GM19043 (cell line): Measurements from ENCODE around the gene API5.
A peak's percentile ranks its signal among the peaks of the same experiment; 100 is the strongest.
"Not testable (repeated sequence)": the region's sequence is repeated elsewhere in the genome, so short reads cannot be mapped to it uniquely, and the experiment has no call there.

Source experiments
- ATAC-seq: cut with Tn5 transposase; IDR thresholded peaks from one replicate; pipeline ENCODE4 v1.9.1; 2021; ENCODE audit warnings: low read depth; ENCODE audit not compliant: unreplicated experiment

The API5 gene

DNA sequence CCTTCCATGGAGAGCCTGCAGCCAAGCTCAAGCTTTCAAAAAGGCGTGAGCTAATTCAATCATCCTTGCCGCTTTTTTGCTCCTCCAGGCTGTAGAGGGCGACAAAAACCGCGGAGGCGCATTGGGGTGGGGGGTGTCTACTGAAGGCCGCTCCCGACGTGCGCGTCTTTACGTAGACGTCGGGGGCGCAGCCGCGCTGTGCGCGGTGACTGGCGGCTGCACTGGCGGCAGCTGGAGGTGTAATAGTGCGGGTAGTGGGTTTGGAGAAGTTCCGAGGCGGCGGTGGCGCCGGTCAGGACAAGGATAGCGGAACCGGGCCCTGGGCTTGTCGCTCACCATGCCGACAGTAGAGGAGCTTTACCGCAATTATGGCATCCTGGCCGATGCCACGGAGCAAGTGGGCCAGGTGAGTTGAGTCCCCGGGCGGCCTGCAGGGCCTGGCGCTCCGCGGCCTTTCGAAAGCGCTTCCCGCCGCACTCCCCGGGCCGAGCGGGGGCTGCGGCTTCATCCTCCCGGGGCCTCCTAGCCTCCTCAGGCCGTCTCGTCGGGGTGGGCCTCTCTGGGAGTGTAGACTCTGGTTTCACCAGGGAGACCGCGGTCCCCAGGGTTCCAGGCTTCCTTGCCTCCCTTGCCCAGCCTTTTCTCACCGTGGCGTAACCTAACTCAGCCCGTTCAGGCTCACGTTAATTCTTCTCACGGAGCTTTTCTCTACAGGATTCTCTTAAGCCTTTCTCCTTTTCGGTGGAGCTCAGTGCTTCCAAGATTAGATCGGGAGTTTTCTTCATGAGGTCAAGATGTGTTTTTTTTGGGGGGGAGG lies at the start of gene API5:
API5 (plus strand) TSS at position 206 of the 817 bp plus-strand sequence; CDS start at position 338, 132 bp downstream.
- ATAC-seq = peak; percentile 98

GRCh38 chr11:43267856-43268580 lies 43.8 kb upstream of the API5 start:
- ATAC-seq = no peak

DNA sequence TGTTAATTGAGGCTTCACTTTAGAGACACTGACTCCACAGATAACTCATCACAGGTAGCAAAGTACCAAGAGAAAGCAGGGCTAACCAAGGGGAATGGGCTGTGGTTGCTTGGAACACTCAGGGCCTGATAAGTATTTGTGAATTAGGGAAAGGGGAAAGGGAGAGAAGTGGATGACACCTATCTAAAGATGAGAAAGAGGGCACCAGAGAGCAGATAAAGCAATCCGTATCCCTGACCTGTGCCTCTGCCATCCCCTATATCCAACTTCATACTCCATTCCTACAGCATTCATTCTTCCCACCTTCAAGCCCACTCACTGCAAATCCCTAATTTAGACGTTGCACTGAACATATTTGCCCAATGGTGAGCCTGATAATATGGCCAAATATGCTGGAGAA lies 43.0 kb upstream of the API5 start:
- no peak for ATAC-seq

DNA sequence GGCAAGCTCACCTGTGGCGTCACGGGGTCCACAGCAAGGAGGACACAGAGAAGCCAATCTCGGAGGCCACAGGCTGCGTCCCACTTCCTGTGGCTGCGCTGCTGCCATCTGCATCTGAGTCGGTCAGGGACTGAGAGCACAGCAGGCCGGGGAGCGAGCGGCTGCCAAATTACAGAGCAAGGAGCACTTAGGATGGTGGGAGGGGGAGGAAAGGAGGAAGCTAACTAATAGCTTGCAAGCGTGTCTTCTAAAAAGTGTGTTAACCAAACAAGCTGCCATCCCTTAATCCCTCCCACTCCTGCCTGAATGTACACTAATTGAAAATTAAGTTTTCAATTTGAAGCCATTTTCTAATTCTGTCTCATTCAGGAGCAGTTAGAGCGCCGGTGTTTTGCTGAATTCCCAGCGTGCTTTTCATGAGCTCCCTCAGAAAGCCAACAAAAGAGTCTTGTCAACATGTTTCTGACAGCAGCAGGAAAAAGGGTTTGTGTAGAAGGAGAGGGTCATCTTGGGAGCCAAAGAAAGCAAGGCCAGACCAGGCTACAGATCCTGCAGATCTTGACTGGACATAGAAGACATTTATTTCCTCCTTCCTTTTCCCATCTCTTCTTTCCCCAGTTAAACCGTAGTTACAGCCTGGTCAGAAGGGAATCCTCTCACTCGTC lies 42.4 kb upstream of the API5 start:
- ATAC-seq = no peak

DNA sequence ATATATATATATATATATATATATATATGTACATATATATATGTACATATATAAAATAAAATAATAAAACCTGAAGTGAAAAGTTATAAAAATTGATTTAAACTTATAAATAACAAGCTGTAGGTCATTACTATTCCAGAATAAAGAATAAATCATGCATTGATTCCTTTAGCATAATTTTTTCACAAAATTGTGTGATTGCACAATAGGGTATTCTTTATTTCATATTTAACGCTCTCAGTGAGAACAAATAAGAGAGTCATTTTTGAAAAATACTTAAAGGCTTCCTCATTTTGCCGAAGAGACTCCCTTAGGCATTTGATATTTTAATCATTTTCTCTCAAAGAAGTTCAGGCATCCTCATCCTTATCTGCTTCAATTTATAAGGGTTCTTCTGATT lies 41.3 kb upstream of the API5 start:
- ATAC-seq = no peak

GRCh38 chr11:43278193-43278956 lies 33.4 kb upstream of the API5 start:
- ATAC-seq = no peak

GRCh38 chr11:43282607-43283440 lies 29.0 kb upstream of the API5 start:
- ATAC-seq = no peak

DNA sequence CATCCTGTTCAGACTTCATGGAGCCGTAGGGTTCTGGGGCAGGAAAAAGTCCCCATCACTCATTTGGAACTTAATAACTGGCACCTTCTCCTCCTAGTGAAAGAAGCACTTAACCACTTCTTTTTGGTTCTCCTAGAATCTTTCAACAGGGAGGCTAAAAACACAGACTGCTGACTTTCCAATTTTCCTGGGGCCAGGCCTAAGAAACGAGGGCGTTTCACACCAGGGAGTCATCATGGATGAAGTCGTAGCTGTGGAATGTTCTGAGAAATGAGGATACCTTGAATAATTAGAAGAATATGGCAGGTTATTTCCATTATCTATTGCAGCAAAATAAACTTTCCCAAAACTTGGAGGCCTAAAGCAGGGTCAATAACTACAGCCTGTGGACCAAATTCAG lies 26.0 kb upstream of the API5 start:
- ATAC-seq = no peak

DNA sequence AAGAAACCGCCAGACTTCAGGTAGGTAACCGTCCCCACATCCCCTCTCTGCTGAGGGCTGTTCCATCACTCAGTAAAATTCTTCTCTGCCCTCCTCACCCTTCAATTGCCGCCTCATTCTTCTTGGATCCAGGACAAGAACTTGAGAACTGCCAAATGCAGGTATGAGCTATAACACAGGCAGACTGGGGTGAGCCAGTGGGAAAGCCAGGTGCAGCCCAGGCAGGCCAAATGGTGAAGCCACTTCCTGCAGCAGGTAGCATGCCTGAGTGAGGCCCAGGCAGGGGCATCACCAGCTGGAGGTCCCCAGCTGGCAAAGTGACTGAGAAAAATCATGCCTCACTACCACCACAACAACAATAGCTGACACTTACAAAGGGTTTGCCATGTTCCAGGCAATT lies 22.4 kb upstream of the API5 start:
- no peak for ATAC-seq

GRCh38 chr11:43298397-43298796 lies 13.4 kb upstream of the API5 start:
- ATAC-seq = no peak

DNA sequence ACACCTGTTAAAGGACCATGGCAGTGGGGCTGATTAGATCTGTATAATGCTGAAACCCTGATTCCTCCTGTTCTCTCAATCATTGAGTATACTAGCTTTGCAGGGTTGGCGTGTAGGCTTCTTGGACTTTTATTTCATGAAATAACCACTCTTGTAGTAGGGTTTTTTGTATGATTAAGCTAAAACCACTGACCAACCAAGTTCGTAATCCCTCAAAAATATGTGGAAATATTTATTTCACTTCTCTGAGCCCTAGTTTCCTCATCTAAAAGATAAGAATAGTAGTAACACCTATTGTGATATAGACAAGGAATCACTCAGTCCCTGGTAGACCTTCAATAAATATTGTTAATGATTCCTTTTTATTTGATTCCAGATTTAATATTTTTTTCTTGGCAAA lies 4.2 kb downstream of the API5 start:
- no peak for ATAC-seq

DNA sequence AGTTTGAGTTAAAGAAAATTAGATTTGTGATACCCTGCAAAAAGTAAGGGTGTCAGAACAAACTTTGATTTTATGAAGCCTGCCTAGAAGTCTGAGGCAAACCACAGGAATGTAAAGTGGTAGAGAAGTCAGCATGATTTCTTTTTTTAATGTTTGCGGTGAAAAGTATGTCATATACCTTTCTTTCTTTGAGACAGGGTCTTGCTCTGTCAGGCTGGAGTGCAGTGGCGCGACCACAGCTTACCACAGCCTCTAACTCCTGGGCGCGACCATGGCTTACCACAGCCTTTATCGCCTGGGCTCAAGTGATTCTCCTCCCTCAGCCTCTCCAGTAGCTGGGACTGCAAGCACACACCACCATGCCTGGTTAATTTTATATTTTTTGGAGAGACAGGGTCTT lies 4.7 kb downstream of the API5 start:
- no peak for ATAC-seq

DNA sequence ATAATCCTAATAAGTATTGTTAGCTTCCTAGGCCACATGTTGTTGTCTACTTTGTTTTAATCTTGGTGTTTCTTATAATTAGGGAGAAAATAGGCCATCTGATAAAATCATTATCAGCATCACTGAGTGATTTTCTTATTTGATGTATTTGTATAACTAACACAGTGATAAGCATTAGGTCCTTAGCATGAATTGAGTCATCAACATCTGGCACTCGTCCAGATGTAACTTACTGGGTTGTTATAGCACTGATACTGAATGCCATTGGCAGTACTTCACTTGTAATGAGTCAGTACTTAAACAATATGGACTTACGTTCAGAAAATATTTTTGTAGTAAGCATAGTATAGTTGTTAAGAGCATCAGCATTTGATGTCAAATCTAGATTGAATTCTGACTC lies 16.2 kb downstream of the API5 start:
- ATAC-seq = no peak

GRCh38 chr11:43328482-43328881 lies 16.7 kb downstream of the API5 start:
- no peak for ATAC-seq

- ATAC-seq = no peak
Observed at GRCh38 chr11:43341159-43341558, 29.4 kb downstream of the API5 start.

DNA sequence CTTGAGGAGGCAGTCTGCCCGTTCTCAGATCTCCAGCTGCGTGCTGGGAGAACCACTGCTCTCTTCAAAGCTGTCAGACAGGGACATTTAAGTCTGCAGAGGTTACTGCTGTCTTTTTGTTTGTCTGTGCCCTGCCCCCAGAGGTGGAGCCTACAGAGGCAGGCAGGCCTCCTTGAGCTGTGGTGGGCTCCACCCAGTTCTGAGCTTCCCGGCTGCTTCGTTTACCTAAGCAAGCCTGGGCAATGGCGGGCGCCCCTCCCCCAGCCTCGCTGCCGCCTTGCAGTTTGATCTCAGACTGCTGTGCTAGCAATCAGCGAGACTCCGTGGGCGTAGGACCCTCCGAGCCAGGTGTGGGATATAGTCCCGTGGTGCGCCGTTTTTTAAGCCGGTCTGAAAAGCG lies 39.6 kb downstream of the API5 start:
- ATAC-seq = not testable (repeated sequence)

GRCh38 chr11:43354311-43354710 lies 42.5 kb downstream of the API5 start:
- ATAC-seq = no peak

- no peak for ATAC-seq
Observed at GRCh38 chr11:43356336-43356735, 44.5 kb downstream of the API5 start.

DNA sequence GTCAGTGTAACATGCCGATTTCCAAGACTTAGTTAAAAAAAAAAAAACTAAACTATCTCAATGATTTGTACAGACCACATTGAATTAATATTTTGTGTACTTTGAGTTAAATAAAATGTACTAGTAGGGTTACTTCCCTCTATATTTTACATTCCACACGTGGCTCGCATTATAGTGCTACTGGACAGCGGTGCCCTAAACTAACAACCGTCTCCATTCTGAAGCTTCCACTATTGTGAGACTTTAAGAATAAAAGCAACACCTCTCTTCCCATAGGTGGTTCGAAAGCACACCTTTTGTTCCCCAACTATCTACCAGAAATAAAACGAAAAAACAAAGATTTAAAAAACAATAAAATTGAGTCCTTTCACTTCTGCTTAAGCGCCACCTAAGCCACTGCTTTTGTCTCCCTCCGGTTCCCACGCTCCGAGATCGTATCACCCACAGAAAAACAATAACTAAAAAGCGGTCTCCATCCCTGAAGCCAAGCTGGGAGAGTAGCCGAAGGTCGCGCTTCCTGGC lies 46.5 kb downstream of the API5 start:
- no peak for ATAC-seq
